Hindlimb muscle (tissue), 1 donor: ENCODE data around the gene TAB2. TPM values are rescaled to one million over a fixed set of nuclear protein-coding genes. Genes with fewer than 3 reads are reported as not detected.
"Not testable (repeated sequence)": the region's sequence is repeated elsewhere in the genome, so short reads cannot be mapped to it uniquely, and the experiment has no call there.

Experiments
- DNase-seq: peaks from one replicate; pipeline ENCODE4 v3.0.0-alpha.2; 2013
- polyA plus RNA-seq: library from polyadenylated mRNA; unstranded; fragments of 120-200 nt; gene quantifications from one replicate; pipeline ENCODE4 v1.2.1, GENCODE V29; 2013; ENCODE audit not compliant: insufficient read length

TAB2 gene
- polyA plus RNA-seq, 1 donor: 57.7 TPM

- DNase-seq: no peak
Observed at GRCh38 chr6:149334682-149335160, 17.2 kb downstream of the TAB2 start.

- DNase-seq: no peak
Observed at GRCh38 chr6:149335924-149336608, 18.6 kb downstream of the TAB2 start.

- no peak for DNase-seq
Observed at GRCh38 chr6:149336609-149336928, 19.1 kb downstream of the TAB2 start.

GRCh38 chr6:149337320-149337719 is 19.8 kb downstream of the TAB2 start:
- DNase-seq: no peak

- no peak for DNase-seq
Observed at GRCh38 chr6:149340200-149340599, 22.7 kb downstream of the TAB2 start.

- no peak for DNase-seq
Observed at GRCh38 chr6:149342525-149342924, 25.0 kb downstream of the TAB2 start.

- no peak for DNase-seq
Observed at GRCh38 chr6:149343501-149343900, 26.0 kb downstream of the TAB2 start.

- no peak for DNase-seq
Observed at GRCh38 chr6:149346078-149346477, 28.6 kb downstream of the TAB2 start.

GRCh38 chr6:149347067-149347466 is 29.6 kb downstream of the TAB2 start:
- DNase-seq: no peak

GRCh38 chr6:149349279-149349678 is 31.8 kb downstream of the TAB2 start:
- DNase-seq: not testable (repeated sequence)

- DNase-seq: no peak
Observed at GRCh38 chr6:149354009-149354408, 36.5 kb downstream of the TAB2 start.

- no peak for DNase-seq
Observed at GRCh38 chr6:149356081-149356750, 38.7 kb downstream of the TAB2 start.

GRCh38 chr6:149357726-149358538 is 40.4 kb downstream of the TAB2 start:
- DNase-seq: no peak

- no peak for DNase-seq
Observed at GRCh38 chr6:149359440-149359839, 41.9 kb downstream of the TAB2 start.

- DNase-seq: no peak
Observed at GRCh38 chr6:149360536-149360935, 43.0 kb downstream of the TAB2 start.

GRCh38 chr6:149362289-149362688 is 44.8 kb downstream of the TAB2 start:
- DNase-seq: no peak

GRCh38 chr6:149363154-149363553 is 45.6 kb downstream of the TAB2 start:
- DNase-seq: no peak

GRCh38 chr6:149364557-149364956 is 47.0 kb downstream of the TAB2 start:
- DNase-seq: no peak

- DNase-seq: no peak
Observed at GRCh38 chr6:149365197-149365596, 47.7 kb downstream of the TAB2 start.

GRCh38 chr6:149366267-149366921 is 48.9 kb downstream of the TAB2 start:
- DNase-seq: no peak

GRCh38 chr6:149368065-149368464 is 50.6 kb downstream of the TAB2 start:
- DNase-seq: no peak

GRCh38 chr6:149371154-149371553 is 53.6 kb downstream of the TAB2 start:
- no peak for DNase-seq

GRCh38 chr6:149372062-149372461 is 54.5 kb downstream of the TAB2 start:
- no peak for DNase-seq
